H1 (cell line): Measurements from ENCODE around the gene CAD. TPM values are rescaled to one million over a fixed set of nuclear protein-coding genes. Genes with fewer than 3 reads are reported as not detected.

Source experiments
- CTCF ChIA-PET: fragments of 300-600 bp; sonication (Branson Sonifier 250); formaldehyde crosslinking; loops from one replicate; lab custom pipeline; 2021; ENCODE audit not compliant: partially characterized antibody; lab: Charles Lee
- POLR2A ChIA-PET: fragments of 300-600 bp; sonication (Branson Sonifier 250); formaldehyde crosslinking; loops from one replicate; lab custom pipeline; 2021; ENCODE audit warnings: inconsistent platforms; ENCODE audit not compliant: partially characterized antibody; lab: Charles Lee
- DNase-seq, 2 experiments: peaks; one replicate each; pipeline versions ENCODE4 v3.0.0 to v3.0.0-alpha.2; 2010 to 2022; ENCODE audit warnings: low spot score in 2 of 2, low read depth in 1 of 2, mixed read lengths in 1 of 2
- FAIRE-seq: peaks from 2 replicates; lab custom pipeline; 2011; peaks lifted over from hg19 to GRCh38; lab: Jason Lieb, UNC
- H2AFZ ChIP-seq: 2 replicates; pipeline ENCODE4 v1.8.1; 2012; ENCODE audit warnings: low read length, inconsistent platforms
- H2AK5ac ChIP-seq: 2 replicates; pipeline ENCODE4 v1.6.1; 2013; ENCODE audit warnings: low read depth, low read length
- H2BK120ac ChIP-seq: replicated peaks from 2 replicates; pipeline ENCODE3; 2013; ENCODE audit warnings: low read depth, low read length, inconsistent platforms
- H2BK12ac ChIP-seq: 2 replicates; pipeline ENCODE4 v1.6.1; 2013; ENCODE audit warnings: low read depth, low read length
- H2BK15ac ChIP-seq: 2 replicates; pipeline ENCODE4 v1.6.1; 2013; ENCODE audit warnings: low read length
- H2BK20ac ChIP-seq: 2 replicates; pipeline ENCODE4 v1.6.1; 2013; ENCODE audit warnings: low read length
- H2BK5ac ChIP-seq: 2 replicates; pipeline ENCODE4 v1.6.1; 2013; ENCODE audit warnings: low read depth, low read length
- H3K14ac ChIP-seq: 2 replicates; pipeline ENCODE4 v1.6.1; 2013; ENCODE audit warnings: inconsistent platforms; ENCODE audit not compliant: insufficient read length
- H3K18ac ChIP-seq: 2 replicates; pipeline ENCODE4 v1.6.1; 2013; ENCODE audit warnings: low read length; ENCODE audit errors: extremely low read depth
- H3K23ac ChIP-seq: 2 replicates; pipeline ENCODE4 v1.6.1; 2013; ENCODE audit warnings: inconsistent platforms; ENCODE audit not compliant: insufficient read length
- H3K23me2 ChIP-seq: 2 replicates; pipeline ENCODE4 v1.6.1; 2013; ENCODE audit warnings: low read depth, low read length
- H3K27ac ChIP-seq: 2 replicates; pipeline ENCODE4 v1.6.1; 2011; ENCODE audit warnings: low read depth, low read length, inconsistent platforms
- H3K27me3 ChIP-seq, 4 experiments: replicated peaks in 1 of 4; 1 replicate in 1 of 4; 2 replicates in 3 of 4; pipeline versions ENCODE4 v1.6.1 to v1.8.1; 2011 to 2013; ENCODE audit warnings: low read length in 3 of 4, mild to moderate bottlenecking in 3 of 4, inconsistent platforms in 2 of 4, mixed read lengths in 2 of 4, moderate library complexity in 1 of 4; ENCODE audit not compliant: control insufficient read depth in 3 of 4, insufficient read depth in 3 of 4; ENCODE audit errors: extremely low read depth in 1 of 4
- H3K36me3 ChIP-seq, 4 experiments: 2 replicates each; pipeline versions ENCODE4 v1.6.1 to v1.8.1; 2011 to 2013; ENCODE audit warnings: mild to moderate bottlenecking in 4 of 4, low read length in 3 of 4, moderate library complexity in 2 of 4, control low read depth in 1 of 4, inconsistent platforms in 1 of 4; ENCODE audit not compliant: insufficient read depth in 4 of 4, control insufficient read depth in 2 of 4
- H3K4ac ChIP-seq: replicated peaks from 2 replicates; pipeline ENCODE3; 2013; ENCODE audit warnings: low read length, low read depth, mixed read lengths, inconsistent platforms; ENCODE audit not compliant: insufficient read length
- H3K4me1 ChIP-seq, 4 experiments: replicated peaks in 1 of 4; 1 replicate in 1 of 4; 2 replicates in 3 of 4; pipeline versions ENCODE4 v1.6.1 to v1.8.1; 2011 to 2013; ENCODE audit warnings: low read length in 3 of 4, inconsistent platforms in 2 of 4, mixed read lengths in 1 of 4; ENCODE audit not compliant: insufficient read depth in 4 of 4, control insufficient read depth in 3 of 4
- H3K4me2 ChIP-seq, 2 experiments: 2 replicates each; pipeline versions ENCODE4 v1.6.1 to v1.8.1; 2011 to 2013; ENCODE audit warnings: low read depth in 2 of 2, low read length in 2 of 2, control low read depth in 1 of 2, inconsistent platforms in 1 of 2, mild to moderate bottlenecking in 1 of 2; ENCODE audit not compliant: insufficient read depth in 1 of 2
- H3K4me3 ChIP-seq, 4 experiments: fragments of 200-600, 300-600 bp in 1 of 4; sonication (generic), shearing (Covaris generic), sonication (Bioruptor Twin) in 1 of 4; 2 replicates each; pipeline versions ENCODE4 v1.5.1 to v1.8.1; 2011 to 2016; ENCODE audit warnings: low read length in 4 of 4, low read depth in 3 of 4, control low read depth in 2 of 4, inconsistent platforms in 2 of 4, mild to moderate bottlenecking in 2 of 4, mixed read lengths in 1 of 4, moderate library complexity in 1 of 4; ENCODE audit not compliant: insufficient read depth in 2 of 4; ENCODE audit errors: extremely low read depth in 1 of 4
- H3K56ac ChIP-seq: replicated peaks from 2 replicates; pipeline ENCODE3; 2013; ENCODE audit warnings: low read depth, mild to moderate bottlenecking, mixed read lengths, low read length, inconsistent platforms; ENCODE audit not compliant: insufficient read length
- H3K79me1 ChIP-seq: 2 replicates; pipeline ENCODE4 v1.6.1; 2013; ENCODE audit warnings: low read depth, low read length, control low read depth
- H3K79me2 ChIP-seq, 2 experiments: 2 replicates each; pipeline versions ENCODE4 v1.6.1 to v1.8.1; 2012 to 2013; ENCODE audit warnings: low read length in 2 of 2, mild to moderate bottlenecking in 2 of 2, inconsistent platforms in 1 of 2; ENCODE audit not compliant: insufficient read depth in 2 of 2, control insufficient read depth in 1 of 2
- H3K9ac ChIP-seq, 4 experiments: replicated peaks in 1 of 4; 1 replicate in 1 of 4; 2 replicates in 3 of 4; pipeline versions ENCODE4 v1.6.1 to v1.8.1; 2011 to 2013; ENCODE audit warnings: low read depth in 3 of 4, low read length in 3 of 4, control low read depth in 2 of 4, mild to moderate bottlenecking in 2 of 4, moderate library complexity in 2 of 4, inconsistent platforms in 1 of 4; ENCODE audit errors: extremely low read depth in 1 of 4
- H3K9me3 ChIP-seq, 2 experiments: 2 replicates each; pipeline versions ENCODE4 v1.6.1 to v1.8.1; 2012 to 2013; ENCODE audit warnings: mild to moderate bottlenecking in 2 of 2, moderate library complexity in 2 of 2, control low read depth in 1 of 2, inconsistent platforms in 1 of 2, low read depth in 1 of 2, low read length in 1 of 2, mixed read lengths in 1 of 2; ENCODE audit not compliant: insufficient read depth in 2 of 2
- H4K20me1 ChIP-seq, 2 experiments: replicated peaks in 1 of 2; 2 replicates each; pipeline versions ENCODE3 to v1.8.1; 2011 to 2013; ENCODE audit warnings: inconsistent platforms in 2 of 2, low read length in 2 of 2, mild to moderate bottlenecking in 1 of 2; ENCODE audit not compliant: insufficient read depth in 2 of 2, control insufficient read depth in 1 of 2
- H4K5ac ChIP-seq: 2 replicates; pipeline ENCODE4 v1.6.1; 2013; ENCODE audit warnings: low read length, low read depth, mixed read lengths, inconsistent platforms; ENCODE audit not compliant: insufficient read length
- H4K8ac ChIP-seq: 2 replicates; pipeline ENCODE4 v1.8.0; 2013; ENCODE audit warnings: mild to moderate bottlenecking, moderate library complexity, low read length, inconsistent platforms; ENCODE audit not compliant: insufficient read depth; ENCODE audit errors: extremely low read depth
- H4K91ac ChIP-seq: replicated peaks from 2 replicates; pipeline ENCODE3; 2013; ENCODE audit warnings: low read length, mixed read lengths, inconsistent platforms; ENCODE audit not compliant: insufficient read length
- CTBP2 ChIP-seq: IDR thresholded peaks from 2 replicates; pipeline ENCODE4 v1.7.0; 2011; ENCODE audit warnings: borderline replicate concordance, mild to moderate bottlenecking, moderate library complexity, mixed read lengths, low read length; ENCODE audit not compliant: insufficient read depth, insufficient read length
- WGBS, 2 experiments: shearing (Covaris generic) in 1 of 2; methylation state at CpG; one replicate each; pipeline versions ENCODE4 v1.1.6 to v1.1.7; 2013 to 2015; ENCODE audit warnings: low lambda C conversion rate in 2 of 2, mixed read lengths in 2 of 2, inconsistent platforms in 1 of 2, low coverage in 1 of 2, missing lambda C conversion rate in 1 of 2; ENCODE audit not compliant: insufficient replicate concordance in 2 of 2, insufficient coverage in 1 of 2, insufficient read length in 1 of 2; ENCODE audit errors: extremely low coverage in 1 of 2, missing lambda C conversion rate in 1 of 2; 5-methylcytosine and 5-hydroxymethylcytosine counted together
- polyA plus RNA-seq, 7 experiments: library from polyadenylated mRNA; depleted of rRNA in 3 of 7; stranded (reverse) in 5 of 7; unstranded in 2 of 7; fragments of >200 nt in 5 of 7; fragments of 200-250 nt in 2 of 7; gene quantifications; 1 replicate in 5 of 7; 2 replicates in 1 of 7; 4 replicates in 1 of 7; pipeline versions ENCODE4 v1.2.1 to v1.2.3, GENCODE V29; 2011 to 2013; ENCODE audit warnings: missing spikeins in 2 of 7, mixed read lengths in 2 of 7
- total RNA-seq: library from RNA; stranded (reverse); fragmentation: NEBNext Ultra II Directional; extraction: Animal tissue kit (Norgen Biotek cat#: 25700); gene quantifications from 2 replicates; pipeline ENCODE4 v1.2.1, GENCODE V29; 2021

Gene CAD
- total and polyA plus RNA-seq, 2 of the 8 experiments (the other 6 are each of a cell fraction or from before 2014, with no cell fraction given) = 130 to 146 TPM

- 89% methylated on average over 7 of the region's 7 CpGs; no CpG with 5 or more reads in 1 of the 2 experiments for WGBS, 2 experiments
- POLR2A ChIA-PET = interaction anchor here (0.6 to 32.6 kb wide), 4 partner anchors 8 to 44 kb away, joined by 3 to 835 read pairs (median 27); partner anchors contain the start of genes CAD and SLC5A6
- H3K23ac ChIP-seq = no peak overlapping the region
Measured at GRCh38 chr2:27256855-27257454, 39.8 kb downstream of the CAD start.

More at GRCh38 chr2:27256855-27257454, 39.8 kb downstream of the CAD start:
- H2BK5ac ChIP-seq = no peak overlapping the region
- peaks cover under 1 to 8% (median 6%) of the 10 kb centered on the region in 4 experiments; a peak in 6 of 7 replicates for H3K4me1 ChIP-seq
- TF ChIP-seq CTBP2 = no peak
- TF ChIP-seq, all 59 proteins: peak for 0
- Histone ChIP-seq H3K27ac (no peak overlapping the region), H2BK12ac (no peak overlapping the region), H2BK15ac (no peak overlapping the region), H3K79me2 (peaks cover 0 to 2% of the 10 kb centered on the region in 2 experiments; a peak in 1 of 4 replicates), H3K56ac (no peak overlapping the region), H3K18ac (no peak overlapping the region), H3K27me3 (peaks cover 10 to 22% (median 18%) of the 10 kb centered on the region in 4 experiments), H3K4me2 (no peak overlapping the region), H3K4ac (no peak overlapping the region), H3K4me3 (no peak overlapping the region), H3K79me1 (no peaks in the 10 kb centered on the region), H3K9ac (no peak overlapping the region), H4K5ac (no peak overlapping the region), H4K91ac (no peak overlapping the region), H3K23me2 (no peaks in the 10 kb centered on the region; the same call in 1 of the 2 replicates), H3K36me3 (no peaks in the 10 kb centered on the region), H2AK5ac (no peak overlapping the region), H4K8ac (no peak overlapping the region), H3K9me3 (no peaks in the 10 kb centered on the region), H2BK120ac (no peak overlapping the region), H4K20me1 (peaks cover 0 to 11% of the 10 kb centered on the region in 2 experiments), H2AFZ (no peak overlapping the region), H2BK20ac (no peak overlapping the region), H3K14ac (no peak overlapping the region)
- CTCF ChIA-PET = interaction anchor here (0.9 to 5.6 kb wide), 4 partner anchors 9 to 46 kb away, joined by 3 to 64 read pairs (median 6); partner anchors contain the start of gene TRIM54
- DNase-seq (no peak), FAIRE-seq (no peak)
